WTC11 (cell line): ENCODE measurements around the gene BORCS5. TPM values are rescaled to one million over a fixed set of nuclear protein-coding genes. Genes with fewer than 3 reads are reported as not detected.

Experiments used
- ATAC-seq: fragments of 200-7000 bp; cut with Tn5 transposase; 2 replicates; pipeline ENCODE4 v1.10.0; 2021; ENCODE audit warnings: mild to moderate bottlenecking, moderate library complexity
- CTCF ChIA-PET: fragments of 300-600 bp; sonication (Branson Sonifier 250); formaldehyde crosslinking; loops from one replicate; lab custom pipeline; 2021; ENCODE audit warnings: antibody characterized with exemption; lab: Charles Lee
- POLR2A ChIA-PET: fragments of 350-600 bp; sonication (Branson Sonifier 250); formaldehyde crosslinking; loops from one replicate; lab custom pipeline; 2021; ENCODE audit warnings: antibody characterized with exemption; lab: Charles Lee
- DNase-seq: peaks from one replicate; pipeline ENCODE4 v3.0.0; 2021; ENCODE audit warnings: low spot score
- H3K27ac Mint-ChIP-seq: 2 replicates; pipeline ENCODE4 v1.8.0; 2021; ENCODE audit warnings: mixed read lengths
- H3K27me3 Mint-ChIP-seq: 2 replicates; pipeline ENCODE4 v1.8.0; 2021; ENCODE audit warnings: low read depth, mild to moderate bottlenecking, moderate library complexity, mixed read lengths
- H3K36me3 Mint-ChIP-seq: 2 replicates; pipeline ENCODE4 v1.8.0; 2021; ENCODE audit warnings: mixed read lengths
- H3K4me1 Mint-ChIP-seq: 2 replicates; pipeline ENCODE4 v1.8.0; 2022; ENCODE audit warnings: mixed read lengths
- H3K4me3 Mint-ChIP-seq: 2 replicates; pipeline ENCODE4 v1.8.0; 2021; ENCODE audit warnings: mild to moderate bottlenecking, moderate library complexity, mixed read lengths
- H3K9me3 Mint-ChIP-seq: 2 replicates; pipeline ENCODE4 v1.8.0; 2021; ENCODE audit warnings: mixed read lengths
- AFF4 ChIP-seq: sonication (generic); formaldehyde crosslinking; IDR thresholded peaks from 2 replicates; pipeline ENCODE4 v1.8.1; 2023; ENCODE audit warnings: mild to moderate bottlenecking, missing genetic modification reagents, borderline replicate concordance
- EMX1 ChIP-seq: fragments of 250-450 bp; sonication (Bioruptor Pico); IDR thresholded peaks from 2 replicates; pipeline ENCODE4 v1.8.0; 2021; ENCODE audit warnings: mild to moderate bottlenecking
- ERG ChIP-seq: fragments of 250-450 bp; sonication (Bioruptor Pico); IDR thresholded peaks from 2 replicates; pipeline ENCODE4 v1.8.0; 2021; ENCODE audit warnings: mild to moderate bottlenecking
- FOXP1 ChIP-seq: sonication (generic); formaldehyde crosslinking; IDR thresholded peaks from 2 replicates; pipeline ENCODE4 v1.8.0; 2022; ENCODE audit warnings: missing genetic modification reagents, mild to moderate bottlenecking, moderate library complexity, borderline replicate concordance
- HMGA2 ChIP-seq: fragments of 250-450 bp; sonication (Bioruptor Pico); IDR thresholded peaks from 2 replicates; pipeline ENCODE4 v1.4.0; 2021; ENCODE audit warnings: mild to moderate bottlenecking, moderate library complexity
- MXD4 ChIP-seq: fragments of 250-450 bp; sonication (Bioruptor Pico); IDR thresholded peaks from 2 replicates; pipeline ENCODE4 v1.8.0; 2021; ENCODE audit warnings: mild to moderate bottlenecking, moderate library complexity, borderline replicate concordance
- NFYB ChIP-seq: sonication (generic); formaldehyde crosslinking; conservative IDR thresholded peaks from 2 replicates; pipeline ENCODE4 v1.8.0; 2022; ENCODE audit warnings: low read depth, missing genetic modification reagents
- NR2C2 ChIP-seq: sonication (generic); formaldehyde crosslinking; IDR thresholded peaks from 2 replicates; pipeline ENCODE4 v1.8.0; 2022; ENCODE audit warnings: mild to moderate bottlenecking, missing genetic modification reagents
- OVOL2 ChIP-seq: fragments of 250-450 bp; sonication (Bioruptor Pico); IDR thresholded peaks from 2 replicates; pipeline ENCODE4 v1.9.0; 2021; ENCODE audit warnings: mild to moderate bottlenecking, borderline replicate concordance
- SMAD3 ChIP-seq: sonication (generic); formaldehyde crosslinking; IDR thresholded peaks from 2 replicates; pipeline ENCODE4 v1.8.0; 2022; ENCODE audit warnings: missing genetic modification reagents, mild to moderate bottlenecking, borderline replicate concordance
- ZNF121 ChIP-seq: sonication (generic); formaldehyde crosslinking; IDR thresholded peaks from 2 replicates; pipeline ENCODE4 v1.8.0; 2023; ENCODE audit warnings: missing genetic modification reagents
- ZNF232 ChIP-seq: sonication (generic); formaldehyde crosslinking; IDR thresholded peaks from 2 replicates; pipeline ENCODE4 v1.8.0; 2022; ENCODE audit warnings: mild to moderate bottlenecking, missing genetic modification reagents
- ZNF317 ChIP-seq: sonication (generic); formaldehyde crosslinking; IDR thresholded peaks from 2 replicates; pipeline ENCODE4 v1.8.1; 2023; ENCODE audit warnings: low read depth, mild to moderate bottlenecking, moderate library complexity, missing genetic modification reagents, borderline replicate concordance
- ZNF532 ChIP-seq: fragments of 250-450 bp; sonication (Bioruptor Pico); IDR thresholded peaks from 2 replicates; pipeline ENCODE4 v1.9.0; 2021; ENCODE audit warnings: mild to moderate bottlenecking, borderline replicate concordance
- total RNA-seq: library from RNA; stranded (reverse); gene quantifications from 3 replicates; pipeline ENCODE4 v1.2.3, GENCODE V29; 2021
- TF ChIP-seq, protein P1 (sequence below): sonication (generic); formaldehyde crosslinking; conservative IDR thresholded peaks from 2 replicates; pipeline ENCODE4 v1.8.1; 2023; ENCODE audit warnings: mild to moderate bottlenecking, low read depth, missing genetic modification reagents, moderate library complexity
- TF ChIP-seq, protein P2 (sequence below): sonication (generic); formaldehyde crosslinking; IDR thresholded peaks from 2 replicates; pipeline ENCODE4 v1.8.1; 2022; ENCODE audit warnings: mild to moderate bottlenecking, missing genetic modification reagents, moderate library complexity, borderline replicate concordance
- TF ChIP-seq, protein P3 (sequence below): sonication (generic); formaldehyde crosslinking; IDR thresholded peaks from 2 replicates; pipeline ENCODE4 v1.8.0; 2023; ENCODE audit warnings: missing genetic modification reagents
- TF ChIP-seq, protein P4 (sequence below): sonication (generic); formaldehyde crosslinking; IDR thresholded peaks from 2 replicates; pipeline ENCODE4 v1.8.1; 2022; ENCODE audit warnings: missing genetic modification reagents, borderline replicate concordance

The BORCS5 gene
- total RNA-seq, 1 experiment from 2014 or later = 16.4 TPM

GRCh38 chr12:12510551-12510950, 153.7 kb downstream of the BORCS5 start:
- Mint-ChIP-seq H3K27ac (no peak overlapping the region), H3K9me3 (no peaks in the 10 kb centered on the region), H3K4me3 (no peak overlapping the region), H3K4me1 (peaks cover 60% of the 10 kb centered on the region), H3K36me3 (0 out of 2 replicates have a peak, but pooled peaks cover 4% of the 10 kb centered on the region), H3K27me3 (no peaks in the 10 kb centered on the region)
- ATAC-seq = no peak
- TF ChIP-seq, protein P1, sequence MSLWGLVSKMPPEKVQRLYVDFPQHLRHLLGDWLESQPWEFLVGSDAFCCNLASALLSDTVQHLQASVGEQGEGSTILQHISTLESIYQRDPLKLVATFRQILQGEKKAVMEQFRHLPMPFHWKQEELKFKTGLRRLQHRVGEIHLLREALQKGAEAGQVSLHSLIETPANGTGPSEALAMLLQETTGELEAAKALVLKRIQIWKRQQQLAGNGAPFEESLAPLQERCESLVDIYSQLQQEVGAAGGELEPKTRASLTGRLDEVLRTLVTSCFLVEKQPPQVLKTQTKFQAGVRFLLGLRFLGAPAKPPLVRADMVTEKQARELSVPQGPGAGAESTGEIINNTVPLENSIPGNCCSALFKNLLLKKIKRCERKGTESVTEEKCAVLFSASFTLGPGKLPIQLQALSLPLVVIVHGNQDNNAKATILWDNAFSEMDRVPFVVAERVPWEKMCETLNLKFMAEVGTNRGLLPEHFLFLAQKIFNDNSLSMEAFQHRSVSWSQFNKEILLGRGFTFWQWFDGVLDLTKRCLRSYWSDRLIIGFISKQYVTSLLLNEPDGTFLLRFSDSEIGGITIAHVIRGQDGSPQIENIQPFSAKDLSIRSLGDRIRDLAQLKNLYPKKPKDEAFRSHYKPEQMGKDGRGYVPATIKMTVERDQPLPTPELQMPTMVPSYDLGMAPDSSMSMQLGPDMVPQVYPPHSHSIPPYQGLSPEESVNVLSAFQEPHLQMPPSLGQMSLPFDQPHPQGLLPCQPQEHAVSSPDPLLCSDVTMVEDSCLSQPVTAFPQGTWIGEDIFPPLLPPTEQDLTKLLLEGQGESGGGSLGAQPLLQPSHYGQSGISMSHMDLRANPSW = no peak
- TF ChIP-seq, protein P2, sequence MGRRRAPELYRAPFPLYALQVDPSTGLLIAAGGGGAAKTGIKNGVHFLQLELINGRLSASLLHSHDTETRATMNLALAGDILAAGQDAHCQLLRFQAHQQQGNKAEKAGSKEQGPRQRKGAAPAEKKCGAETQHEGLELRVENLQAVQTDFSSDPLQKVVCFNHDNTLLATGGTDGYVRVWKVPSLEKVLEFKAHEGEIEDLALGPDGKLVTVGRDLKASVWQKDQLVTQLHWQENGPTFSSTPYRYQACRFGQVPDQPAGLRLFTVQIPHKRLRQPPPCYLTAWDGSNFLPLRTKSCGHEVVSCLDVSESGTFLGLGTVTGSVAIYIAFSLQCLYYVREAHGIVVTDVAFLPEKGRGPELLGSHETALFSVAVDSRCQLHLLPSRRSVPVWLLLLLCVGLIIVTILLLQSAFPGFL (CRISPR knock-in tag) = no peak
- TF ChIP-seq ZNF532 (CRISPR knock-in tag) (no peak), EMX1 (CRISPR knock-in tag) (no peak), ZNF317 (no peak), ZNF232 (CRISPR knock-in tag) (no peak), FOXP1 (CRISPR knock-in tag) (no peak), NFYB (no peak), ERG (CRISPR knock-in tag) (no peak), AFF4 (CRISPR knock-in tag) (no peak), HMGA2 (CRISPR knock-in tag) (no peak), ZNF121 (CRISPR knock-in tag) (no peak), SMAD3 (no peak), MXD4 (CRISPR knock-in tag) (no peak), NR2C2 (CRISPR knock-in tag) (no peak), OVOL2 (CRISPR knock-in tag) (no peak)
- TF ChIP-seq, protein P3, sequence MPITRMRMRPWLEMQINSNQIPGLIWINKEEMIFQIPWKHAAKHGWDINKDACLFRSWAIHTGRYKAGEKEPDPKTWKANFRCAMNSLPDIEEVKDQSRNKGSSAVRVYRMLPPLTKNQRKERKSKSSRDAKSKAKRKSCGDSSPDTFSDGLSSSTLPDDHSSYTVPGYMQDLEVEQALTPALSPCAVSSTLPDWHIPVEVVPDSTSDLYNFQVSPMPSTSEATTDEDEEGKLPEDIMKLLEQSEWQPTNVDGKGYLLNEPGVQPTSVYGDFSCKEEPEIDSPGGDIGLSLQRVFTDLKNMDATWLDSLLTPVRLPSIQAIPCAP (CRISPR knock-in tag) = no peak
- TF ChIP-seq, protein P4, sequence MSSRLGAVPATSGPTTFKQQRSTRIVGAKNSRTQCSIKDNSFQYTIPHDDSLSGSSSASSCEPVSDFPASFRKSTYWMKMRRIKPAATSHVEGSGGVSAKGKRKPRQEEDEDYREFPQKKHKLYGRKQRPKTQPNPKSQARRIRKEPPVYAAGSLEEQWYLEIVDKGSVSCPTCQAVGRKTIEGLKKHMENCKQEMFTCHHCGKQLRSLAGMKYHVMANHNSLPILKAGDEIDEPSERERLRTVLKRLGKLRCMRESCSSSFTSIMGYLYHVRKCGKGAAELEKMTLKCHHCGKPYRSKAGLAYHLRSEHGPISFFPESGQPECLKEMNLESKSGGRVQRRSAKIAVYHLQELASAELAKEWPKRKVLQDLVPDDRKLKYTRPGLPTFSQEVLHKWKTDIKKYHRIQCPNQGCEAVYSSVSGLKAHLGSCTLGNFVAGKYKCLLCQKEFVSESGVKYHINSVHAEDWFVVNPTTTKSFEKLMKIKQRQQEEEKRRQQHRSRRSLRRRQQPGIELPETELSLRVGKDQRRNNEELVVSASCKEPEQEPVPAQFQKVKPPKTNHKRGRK = no peak
- ChIA-PET POLR2A (no interaction called here), CTCF (interaction anchor here (1.5 kb wide), 1 partner anchor 12 kb away, joined by 5 read pairs; no protein-coding TSS in a partner anchor)
- no peak for DNase-seq
